HepG2 (cell line): ENCODE data around the gene MRPL20. TPM values are rescaled to one million over a fixed set of nuclear protein-coding genes. Genes with fewer than 3 reads are reported as not detected.

Source experiments
- ATRX ChIP-seq: sonication (generic); formaldehyde crosslinking; IDR thresholded peaks from 2 replicates; pipeline ENCODE4 v1.4.0; 2020; ENCODE audit warnings: missing genetic modification reagents, borderline replicate concordance
- CEBPG ChIP-seq: IDR thresholded peaks from 2 replicates; pipeline ENCODE4 v1.6.1; 2016
- ESRRA ChIP-seq: sonication (generic); formaldehyde crosslinking; IDR thresholded peaks from 2 replicates; pipeline ENCODE4 v1.5.1; 2020; ENCODE audit warnings: mild to moderate bottlenecking, low read depth, missing genetic modification reagents
- FOSL2 ChIP-seq: sonication (generic); formaldehyde crosslinking; IDR thresholded peaks from 2 replicates; pipeline ENCODE4 v1.4.0; 2020; ENCODE audit warnings: missing genetic modification reagents
- HNF1B ChIP-seq: sonication (generic); formaldehyde crosslinking; IDR thresholded peaks from 2 replicates; pipeline ENCODE4 v1.5.1; 2020; ENCODE audit warnings: mild to moderate bottlenecking, moderate library complexity, missing genetic modification reagents
- KLF11 ChIP-seq: IDR thresholded peaks from 2 replicates; pipeline ENCODE4 v1.6.1; 2016; ENCODE audit warnings: missing compliant biosample characterization
- MBNL3 ChIP-seq: fragments of 250-450 bp; sonication (Bioruptor Pico); conservative IDR thresholded peaks from 2 replicates; pipeline ENCODE4 v1.8.0; 2022; ENCODE audit warnings: mild to moderate bottlenecking, inconsistent platforms
- NR0B2 ChIP-seq: sonication (generic); formaldehyde crosslinking; IDR thresholded peaks from 2 replicates; pipeline ENCODE4 v1.4.0; 2020; ENCODE audit warnings: mild to moderate bottlenecking, missing genetic modification reagents
- PATZ1 ChIP-seq: sonication (generic); formaldehyde crosslinking; IDR thresholded peaks from 2 replicates; pipeline ENCODE4 v1.4.0; 2020; ENCODE audit warnings: missing genetic modification reagents
- PBX2 ChIP-seq: IDR thresholded peaks from 2 replicates; pipeline ENCODE4 v1.6.1; 2016; ENCODE audit warnings: control low read depth
- SALL2 ChIP-seq: sonication (generic); formaldehyde crosslinking; IDR thresholded peaks from 2 replicates; pipeline ENCODE4 v1.8.1; 2023; ENCODE audit warnings: mild to moderate bottlenecking, missing genetic modification reagents, inconsistent platforms
- SMARCC2 ChIP-seq: fragments of 450-650 bp; IDR thresholded peaks from 2 replicates; pipeline ENCODE4 v1.6.1; 2017; ENCODE audit warnings: antibody characterized with exemption, mild to moderate bottlenecking
- SPEN ChIP-seq: sonication (generic); formaldehyde crosslinking; IDR thresholded peaks from 2 replicates; pipeline ENCODE4 v1.5.1; 2020; ENCODE audit warnings: low read depth, mild to moderate bottlenecking, missing genetic modification reagents
- TAF1 ChIP-seq: sonication (generic); formaldehyde crosslinking; IDR thresholded peaks from 2 replicates; pipeline ENCODE4 v1.4.0; 2020; ENCODE audit warnings: missing genetic modification reagents
- TBX2 ChIP-seq: sonication (generic); formaldehyde crosslinking; IDR thresholded peaks from 2 replicates; pipeline ENCODE4 v1.5.0; 2020; ENCODE audit warnings: missing genetic modification reagents, mild to moderate bottlenecking, borderline replicate concordance
- ZNF160 ChIP-seq: sonication (generic); formaldehyde crosslinking; IDR thresholded peaks from 2 replicates; pipeline ENCODE4 v1.8.0; 2022; ENCODE audit warnings: mild to moderate bottlenecking, inconsistent platforms, missing genetic modification reagents
- ZNF441 ChIP-seq: sonication (generic); formaldehyde crosslinking; IDR thresholded peaks from 2 replicates; pipeline ENCODE4 v1.7.0; 2021; ENCODE audit warnings: missing genetic modification reagents, borderline replicate concordance
- ZNF543 ChIP-seq: sonication (generic); formaldehyde crosslinking; IDR thresholded peaks from 2 replicates; pipeline ENCODE4 v1.4.0; 2020; ENCODE audit warnings: mild to moderate bottlenecking, missing genetic modification reagents
- ZNF792 ChIP-seq: IDR thresholded peaks from 2 replicates; pipeline ENCODE4 v1.6.1; 2016
- ZNF816 ChIP-seq: sonication (generic); formaldehyde crosslinking; IDR thresholded peaks from 2 replicates; pipeline ENCODE4 v1.8.0; 2022; ENCODE audit warnings: missing genetic modification reagents, mild to moderate bottlenecking, borderline replicate concordance
- ZSCAN12 ChIP-seq: sonication (generic); formaldehyde crosslinking; IDR thresholded peaks from 2 replicates; pipeline ENCODE4 v1.9.0; 2021; ENCODE audit warnings: mild to moderate bottlenecking, missing genetic modification reagents
- polyA plus RNA-seq, 8 experiments: library from polyadenylated mRNA; depleted of rRNA in 3 of 8; stranded (reverse) in 7 of 8; unstranded in 1 of 8; fragments of >200 nt; fragmentation: Illumina TruSeq in 4 of 8; extraction: Trizol in 4 of 8; gene quantifications; 2 replicates each; pipeline versions ENCODE4 v1.2.1 to v1.2.3, GENCODE V29; 2011 to 2016; ENCODE audit warnings: low read depth in 4 of 8, missing spikeins in 1 of 8, mixed read lengths in 1 of 8; ENCODE audit not compliant: insufficient read depth in 1 of 8
- total RNA-seq, 5 experiments: library from RNA; depleted of rRNA; stranded (reverse); fragments of >200 nt; fragmentation: Illumina TruSeq; extraction: Trizol; gene quantifications; 2 replicates each; pipeline ENCODE4 v1.2.3, GENCODE V29; 2016; ENCODE audit warnings: low read depth in 1 of 5
- TF ChIP-seq, protein P1 (sequence below): sonication (generic); formaldehyde crosslinking; IDR thresholded peaks from 2 replicates; pipeline ENCODE4 v1.9.0; 2021; ENCODE audit warnings: missing genetic modification reagents, borderline replicate concordance

MRPL20 gene
- total and polyA plus RNA-seq, 2 of the 13 experiments (the other 11 are each of a cell fraction or from before 2014, with no cell fraction given) = 59.2 to 127 TPM

DNA sequence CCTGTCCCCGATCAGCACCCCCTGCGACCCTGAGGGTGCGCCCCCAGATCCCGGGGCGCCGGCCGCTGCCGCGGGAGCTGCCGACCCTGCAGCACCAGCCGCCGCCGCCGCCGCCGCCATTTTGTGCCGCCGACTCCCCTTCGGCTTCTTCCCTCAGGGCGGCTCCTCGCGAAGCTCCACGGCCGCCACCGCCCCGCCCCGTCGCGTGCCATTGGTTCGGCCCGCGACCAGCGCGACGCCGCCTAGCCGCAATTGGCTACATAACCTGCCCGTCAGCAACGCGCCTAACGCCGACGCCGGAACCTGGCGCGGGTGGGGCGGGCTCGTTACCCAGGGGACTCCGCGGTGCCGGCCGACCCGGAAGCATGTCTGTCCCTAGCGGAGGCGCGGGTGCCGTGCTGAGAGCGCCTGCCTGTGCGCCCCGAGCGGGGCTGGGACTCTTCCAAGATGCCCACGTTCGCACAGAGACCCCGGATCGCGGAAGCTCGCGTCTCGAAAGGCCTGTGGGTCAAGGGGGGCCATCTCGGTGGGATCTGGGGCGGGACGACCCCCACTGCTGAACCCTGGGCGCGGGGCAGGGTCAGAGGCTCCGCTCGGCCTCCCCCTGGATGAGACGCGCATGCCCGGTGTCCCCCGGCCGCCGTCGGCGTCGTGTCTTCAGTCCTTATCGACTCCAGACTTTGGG lies 7.8 kb downstream of the MRPL20 start, which contains the start of gene CCNL2 (continued):
- TF ChIP-seq PATZ1 (CRISPR knock-in tag) (peak; percentile 51; the same call in 1 of the 2 replicates), MBNL3 (CRISPR knock-in tag) (no peak), CEBPG (CRISPR knock-in tag) (no peak), ATRX (CRISPR knock-in tag) (no peak), SPEN (CRISPR knock-in tag) (peak; percentile 92), ZNF543 (CRISPR knock-in tag) (peak; percentile 46; the same call in 1 of the 2 replicates), SALL2 (CRISPR knock-in tag) (peak; percentile 69; the same call in 1 of the 2 replicates), ZNF160 (no peak), KLF11 (CRISPR knock-in tag) (no peak), NR0B2 (peak; percentile 19; the same call in 1 of the 2 replicates), TAF1 (peak; percentile 88; the same call in 1 of the 2 replicates), FOSL2 (CRISPR knock-in tag) (no peak), HNF1B (peak; percentile 54), ZSCAN12 (CRISPR knock-in tag) (no peak), PBX2 (CRISPR knock-in tag) (peak; percentile 96), ESRRA (CRISPR knock-in tag) (peak; percentile 74), TBX2 (CRISPR knock-in tag) (peak; percentile 76; the same call in 1 of the 2 replicates), ZNF792 (CRISPR knock-in tag) (0 out of 2 replicates have a peak, but pooled peaks have one; percentile 42), ZNF816 (CRISPR knock-in tag) (no peak), SMARCC2 (no peak), ZNF441 (CRISPR knock-in tag) (peak; percentile 62; the same call in 1 of the 2 replicates)
- TF ChIP-seq, protein P1, sequence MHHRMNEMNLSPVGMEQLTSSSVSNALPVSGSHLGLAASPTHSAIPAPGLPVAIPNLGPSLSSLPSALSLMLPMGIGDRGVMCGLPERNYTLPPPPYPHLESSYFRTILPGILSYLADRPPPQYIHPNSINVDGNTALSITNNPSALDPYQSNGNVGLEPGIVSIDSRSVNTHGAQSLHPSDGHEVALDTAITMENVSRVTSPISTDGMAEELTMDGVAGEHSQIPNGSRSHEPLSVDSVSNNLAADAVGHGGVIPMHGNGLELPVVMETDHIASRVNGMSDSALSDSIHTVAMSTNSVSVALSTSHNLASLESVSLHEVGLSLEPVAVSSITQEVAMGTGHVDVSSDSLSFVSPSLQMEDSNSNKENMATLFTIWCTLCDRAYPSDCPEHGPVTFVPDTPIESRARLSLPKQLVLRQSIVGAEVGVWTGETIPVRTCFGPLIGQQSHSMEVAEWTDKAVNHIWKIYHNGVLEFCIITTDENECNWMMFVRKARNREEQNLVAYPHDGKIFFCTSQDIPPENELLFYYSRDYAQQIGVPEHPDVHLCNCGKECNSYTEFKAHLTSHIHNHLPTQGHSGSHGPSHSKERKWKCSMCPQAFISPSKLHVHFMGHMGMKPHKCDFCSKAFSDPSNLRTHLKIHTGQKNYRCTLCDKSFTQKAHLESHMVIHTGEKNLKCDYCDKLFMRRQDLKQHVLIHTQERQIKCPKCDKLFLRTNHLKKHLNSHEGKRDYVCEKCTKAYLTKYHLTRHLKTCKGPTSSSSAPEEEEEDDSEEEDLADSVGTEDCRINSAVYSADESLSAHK (CRISPR knock-in tag) = no peak
